ENCODE results near the gene HAUS8.
"Not testable (repeated sequence)": the region's sequence is repeated elsewhere in the genome, so short reads cannot be mapped to it uniquely, and the experiment has no call there.

The HAUS8 gene

GRCh38 chr19:17098326-17098725, 23.1 kb upstream of the HAUS8 start:
- no peak for DNase-seq

DNA sequence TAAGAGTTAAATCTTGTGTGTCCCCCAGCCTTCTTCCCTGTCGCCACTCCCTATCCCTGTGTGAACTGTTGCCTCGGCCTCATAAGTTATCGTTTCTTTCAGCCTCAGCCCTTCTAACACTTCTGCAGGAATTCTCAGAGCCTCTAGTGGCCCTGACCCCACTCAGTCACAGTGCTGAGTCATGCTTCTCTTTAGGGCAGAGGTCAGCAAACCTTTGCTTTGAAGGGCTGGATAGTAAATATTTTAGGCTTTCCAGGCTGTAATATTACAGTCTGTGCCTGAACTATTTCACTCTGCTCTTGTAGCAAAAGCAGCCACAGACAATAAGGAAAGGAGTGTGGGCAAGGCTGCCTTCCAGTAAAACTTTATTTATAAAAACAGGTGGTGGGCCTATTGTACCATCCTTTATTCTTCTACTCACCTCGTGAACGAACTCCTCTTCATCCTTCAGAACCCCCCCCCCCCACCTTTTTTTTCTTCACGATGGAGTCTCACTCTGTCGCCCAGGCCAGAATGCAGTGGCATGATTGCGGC, 22.4 kb upstream of the HAUS8 start:
- no peak for DNase-seq

GRCh38 chr19:17095141-17095919, 20.1 kb upstream of the HAUS8 start:
- DNase-seq: no peak

DNA sequence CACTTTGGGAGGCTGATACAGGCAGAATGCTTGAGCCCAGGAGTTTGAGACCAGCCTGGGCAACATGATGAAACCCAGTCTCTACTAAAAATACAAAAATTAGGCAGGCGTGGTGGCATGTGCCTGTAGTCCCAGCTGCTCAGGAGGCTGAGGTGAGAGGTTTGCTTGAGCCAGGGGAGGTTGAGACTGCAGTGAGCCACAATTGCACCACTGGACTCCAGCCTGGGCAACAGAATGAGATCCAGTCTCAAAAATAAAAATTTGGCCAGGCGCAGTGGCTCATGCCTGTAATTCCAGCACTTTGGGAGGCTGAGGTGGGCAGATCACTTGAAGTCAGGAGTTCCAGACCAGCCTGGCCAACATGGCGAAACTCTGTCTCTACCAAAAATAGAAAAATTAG, 19.4 kb upstream of the HAUS8 start:
- DNase-seq: not testable (repeated sequence)

GRCh38 chr19:17092696-17093095, 17.4 kb upstream of the HAUS8 start:
- DNase-seq: no peak

DNA sequence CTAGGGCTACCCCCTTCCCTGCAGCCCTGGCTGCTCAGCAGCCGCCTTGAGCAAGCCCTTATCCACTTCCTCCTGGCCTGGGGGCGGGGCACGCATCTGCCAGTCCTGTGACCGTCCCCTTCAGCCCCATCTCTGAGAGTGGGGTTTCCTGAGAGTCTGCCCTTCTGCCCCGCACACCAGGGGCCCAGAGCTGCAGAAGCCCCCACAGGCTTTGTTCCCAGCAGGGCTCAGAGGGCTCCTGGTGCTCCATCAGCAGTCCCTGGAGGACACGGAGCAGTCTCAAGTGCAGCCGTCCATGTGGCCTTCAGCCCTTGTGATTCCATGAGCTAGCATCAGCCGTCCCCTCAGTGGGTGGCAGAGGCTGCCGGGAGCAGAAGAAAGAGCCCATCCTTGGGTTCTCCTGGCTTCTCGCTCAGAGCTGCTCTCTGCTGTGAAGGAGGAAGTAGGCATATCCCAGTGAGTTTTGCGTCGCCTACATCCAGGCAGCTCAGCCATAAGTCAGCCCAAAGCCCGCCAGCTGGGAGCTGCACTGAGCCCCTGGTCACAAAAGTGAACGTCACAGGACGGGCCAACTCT, 16.6 kb upstream of the HAUS8 start:
- DNase-seq: no peak

DNA sequence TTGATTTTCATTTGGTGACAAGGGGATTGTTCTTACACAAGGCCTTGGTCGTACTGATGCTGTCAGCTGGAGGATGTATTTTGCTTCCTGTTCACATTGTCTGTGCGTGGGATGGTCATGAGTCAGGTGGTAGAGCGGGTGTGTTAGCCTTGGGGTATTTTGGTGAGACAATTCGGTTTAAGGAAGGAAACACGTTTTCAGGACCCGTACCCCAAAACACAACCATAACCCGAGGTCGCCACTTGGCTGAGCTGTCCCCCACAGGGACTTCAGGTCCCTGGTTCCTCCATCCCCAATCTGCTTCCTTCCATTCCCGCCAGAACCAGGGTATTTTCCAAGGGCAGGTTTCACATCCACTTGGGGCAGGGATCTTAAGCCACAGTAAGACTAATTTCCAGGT, 15.3 kb upstream of the HAUS8 start:
- no peak for DNase-seq

DNA sequence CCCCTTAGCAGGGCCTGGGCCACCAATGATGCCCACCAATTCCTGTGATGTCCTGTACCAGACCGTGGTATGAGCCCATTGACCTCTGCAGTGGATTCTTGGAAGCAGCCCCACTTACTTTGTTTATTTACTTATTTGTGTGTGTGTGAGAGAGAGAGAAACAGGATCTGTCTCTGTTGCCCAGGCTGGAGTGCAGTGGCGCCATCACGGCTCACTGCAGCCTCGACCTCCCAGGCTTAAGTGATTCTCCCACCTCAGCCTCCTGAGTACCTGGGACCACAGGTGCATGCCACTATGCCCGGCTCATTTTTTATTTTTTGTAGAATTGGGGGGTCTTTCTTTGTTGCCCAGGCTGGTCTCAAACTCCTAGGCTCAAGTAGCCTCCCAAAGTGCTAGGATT, 13.3 kb upstream of the HAUS8 start:
- DNase-seq: no peak

- DNase-seq: no peak
Measured at GRCh38 chr19:17086834-17087233, 11.6 kb upstream of the HAUS8 start.

DNA sequence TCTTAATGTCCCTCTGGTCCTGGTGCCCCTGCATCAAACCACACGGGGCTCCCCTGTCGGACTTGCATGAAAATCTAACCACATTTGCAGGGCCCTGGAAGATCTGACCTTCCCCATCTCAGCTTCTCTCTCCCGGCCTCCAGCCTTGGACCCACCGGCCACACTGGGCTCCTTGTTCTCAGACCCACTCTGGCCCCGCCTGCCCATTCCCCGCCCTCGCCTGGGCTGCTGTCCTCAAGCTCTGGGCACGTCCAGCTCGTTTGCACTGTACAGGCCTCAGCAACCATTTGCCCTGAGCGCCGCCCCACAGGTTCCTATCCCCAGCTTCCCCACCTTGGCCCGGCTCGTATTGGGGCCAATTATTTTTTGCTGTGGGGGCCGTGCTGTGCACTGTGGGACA, 10.9 kb upstream of the HAUS8 start:
- no peak for DNase-seq

DNA sequence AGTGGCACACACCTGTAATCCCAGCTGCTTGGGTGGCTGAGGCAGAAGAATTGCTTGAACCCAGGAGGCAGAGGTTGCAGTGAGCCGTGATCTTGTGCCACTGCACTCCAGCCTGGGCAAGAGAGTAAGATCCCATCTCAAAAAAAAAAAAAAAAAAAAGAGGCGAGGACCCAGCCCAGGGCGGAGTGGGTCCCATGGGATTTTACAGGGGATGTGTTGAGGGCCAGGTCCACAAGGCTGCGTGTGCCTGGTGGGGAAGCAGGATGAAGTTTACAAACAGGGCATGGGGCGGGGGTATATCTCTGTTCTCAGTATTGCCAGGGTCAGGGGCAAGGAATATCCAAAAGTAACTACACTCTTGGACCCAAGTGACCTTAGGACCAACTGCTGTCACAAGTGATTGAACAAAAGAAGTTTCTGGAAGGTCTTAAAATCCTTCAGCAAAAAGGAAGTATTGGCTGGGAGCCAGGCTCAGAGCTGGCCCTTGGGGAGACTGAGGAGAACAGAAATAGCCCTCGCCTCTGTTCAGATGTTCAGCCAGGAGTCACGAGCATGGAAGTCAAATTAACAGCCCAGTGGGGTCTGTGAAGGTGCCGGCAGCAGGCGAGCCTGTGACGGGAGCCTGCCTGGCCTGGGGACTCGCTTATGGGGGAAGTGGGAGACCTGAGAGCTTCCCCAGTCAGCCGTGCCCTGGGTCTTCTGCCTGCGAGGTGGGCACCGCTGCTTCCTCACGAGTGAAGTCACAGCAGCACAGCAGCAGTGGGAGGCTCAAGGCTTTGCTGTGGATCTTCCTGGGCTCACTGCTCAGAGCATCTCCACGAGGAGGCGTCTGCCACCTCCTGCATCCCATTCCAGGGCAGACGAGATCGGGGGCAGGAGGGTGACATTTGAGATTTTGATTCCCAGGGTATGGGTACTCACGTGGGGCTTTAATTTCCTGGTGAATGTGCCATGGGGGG, 6.7 kb upstream of the HAUS8 start:
- DNase-seq: no peak

- DNase-seq: no peak
Measured at GRCh38 chr19:17080440-17080801, 5.2 kb upstream of the HAUS8 start.

DNA sequence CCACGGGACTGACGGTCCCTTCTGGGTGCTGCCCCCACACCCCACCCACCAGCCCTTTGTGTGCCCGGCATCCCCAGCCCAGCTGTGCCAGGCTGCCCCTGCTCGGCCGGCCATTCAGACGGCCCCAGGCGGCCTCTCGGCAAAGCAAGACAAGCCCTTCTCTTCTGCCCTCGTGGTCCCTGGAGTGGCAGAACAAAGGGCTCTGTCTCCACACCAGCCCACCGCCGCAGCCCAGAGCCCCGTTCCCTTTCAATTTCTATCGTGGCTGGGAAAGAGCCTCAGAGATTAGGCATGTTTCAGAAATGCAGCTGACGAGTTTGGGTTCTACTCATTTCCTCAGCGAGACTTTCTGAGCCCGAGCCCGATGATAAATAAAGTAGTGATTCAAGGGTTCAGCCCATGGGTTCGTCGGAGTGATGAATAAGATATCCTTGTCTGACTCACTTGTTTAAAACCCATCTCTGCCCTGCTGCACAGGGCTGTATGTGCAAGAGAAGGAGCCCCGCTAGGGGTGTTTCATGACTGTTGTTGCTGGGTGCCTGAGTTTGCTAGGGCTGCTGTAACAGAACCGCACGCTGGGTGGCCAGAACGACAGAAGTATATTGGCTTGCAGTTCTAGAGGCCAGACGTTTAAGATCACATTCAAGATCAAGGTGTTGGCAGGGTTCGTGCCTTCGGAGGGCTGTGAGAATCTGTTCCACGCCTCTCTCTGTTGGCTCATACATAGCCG, 4.6 kb upstream of the HAUS8 start:
- DNase-seq: peak; percentile 87

DNA sequence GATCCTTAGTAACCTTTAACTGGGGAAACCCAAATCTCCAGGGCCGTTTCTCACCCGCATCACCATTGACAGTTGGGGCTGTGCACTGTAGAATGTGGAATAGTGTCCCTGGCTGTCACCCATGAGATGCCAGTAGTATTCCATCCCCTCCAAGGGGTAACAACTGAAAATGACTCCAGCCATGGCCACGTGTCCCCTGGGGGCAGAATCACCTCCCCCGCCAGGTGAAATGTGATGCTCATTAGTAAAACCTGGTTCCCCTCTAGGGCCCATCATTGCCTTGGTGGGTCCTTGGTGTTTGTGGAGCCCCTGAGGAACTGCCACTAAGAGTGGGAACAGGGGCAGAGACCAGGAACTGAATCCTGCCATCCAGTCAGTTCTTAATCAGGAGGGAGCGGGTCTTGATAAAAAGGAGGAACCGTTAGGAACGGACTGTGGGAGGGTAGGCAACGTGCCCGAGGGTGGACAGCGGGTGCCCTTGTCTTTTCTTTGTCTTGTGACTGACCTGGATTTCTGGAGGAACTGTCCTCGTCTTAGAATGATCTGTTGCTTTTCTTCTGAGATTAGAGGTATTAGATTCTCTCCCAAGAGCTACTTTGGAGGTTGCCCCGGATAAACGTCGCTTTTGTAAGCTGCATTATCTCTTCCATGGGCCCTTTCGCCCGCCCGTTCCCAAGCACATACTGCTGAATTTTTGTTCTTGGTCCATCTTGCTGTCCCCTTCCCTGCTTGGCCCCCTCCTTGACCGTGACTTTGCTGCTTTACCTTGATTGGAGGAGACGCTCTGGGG, 3.9 kb upstream of the HAUS8 start:
- DNase-seq: peak; percentile 83

GRCh38 chr19:17078036-17078919, 3.0 kb upstream of the HAUS8 start:
- DNase-seq: peak; percentile 21

DNA sequence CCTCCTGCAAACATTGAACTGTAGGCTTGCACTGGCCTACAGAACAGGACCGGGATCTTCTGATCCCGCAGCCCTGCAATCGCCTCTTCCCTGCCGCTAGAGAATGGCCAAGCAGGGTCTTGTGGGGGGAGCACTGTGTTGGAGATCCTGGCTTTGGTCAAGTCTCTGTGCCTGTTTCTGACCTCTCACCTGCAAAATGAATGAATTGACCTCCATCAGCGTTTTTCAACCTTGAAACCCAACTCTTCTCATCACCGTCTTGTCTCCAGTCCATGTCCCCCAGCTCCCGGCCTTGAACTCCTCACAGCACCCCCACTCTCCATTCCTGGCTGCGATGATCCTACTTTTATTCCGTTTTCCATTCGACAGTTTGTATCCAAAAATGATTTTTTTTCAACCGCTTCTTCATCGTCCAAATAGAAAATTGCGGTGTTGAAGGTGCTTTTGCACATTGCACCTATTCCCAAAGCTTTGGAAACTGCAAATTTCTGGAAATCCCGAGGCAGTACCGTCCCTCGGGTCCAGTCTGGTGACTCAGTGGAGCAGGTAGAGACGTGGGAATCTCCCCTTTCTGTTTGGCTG, 2.3 kb upstream of the HAUS8 start:
- DNase-seq: no peak

DNA sequence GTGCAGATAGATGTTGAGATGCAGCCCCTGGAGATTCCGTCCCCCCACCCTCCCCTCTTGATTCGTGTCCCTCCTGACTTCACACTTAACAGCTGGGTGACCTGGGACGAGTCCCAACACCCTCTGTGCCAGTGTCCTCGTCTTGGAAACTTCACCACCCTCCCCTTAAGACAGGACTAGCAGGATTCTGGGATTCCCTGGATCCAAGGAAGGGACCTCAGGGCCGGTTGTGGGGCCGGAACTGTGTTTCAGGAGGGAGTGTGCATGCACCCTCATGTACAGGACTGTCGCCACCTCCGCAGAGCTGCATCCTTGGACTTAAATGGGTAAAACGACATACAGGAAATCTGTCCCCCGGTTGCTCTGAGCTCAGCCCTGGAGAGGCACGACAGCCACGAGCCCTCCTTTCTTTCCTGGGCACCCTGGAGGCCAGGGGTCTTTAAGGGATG, 1.3 kb upstream of the HAUS8 start:
- DNase-seq: peak; percentile 42

DNA sequence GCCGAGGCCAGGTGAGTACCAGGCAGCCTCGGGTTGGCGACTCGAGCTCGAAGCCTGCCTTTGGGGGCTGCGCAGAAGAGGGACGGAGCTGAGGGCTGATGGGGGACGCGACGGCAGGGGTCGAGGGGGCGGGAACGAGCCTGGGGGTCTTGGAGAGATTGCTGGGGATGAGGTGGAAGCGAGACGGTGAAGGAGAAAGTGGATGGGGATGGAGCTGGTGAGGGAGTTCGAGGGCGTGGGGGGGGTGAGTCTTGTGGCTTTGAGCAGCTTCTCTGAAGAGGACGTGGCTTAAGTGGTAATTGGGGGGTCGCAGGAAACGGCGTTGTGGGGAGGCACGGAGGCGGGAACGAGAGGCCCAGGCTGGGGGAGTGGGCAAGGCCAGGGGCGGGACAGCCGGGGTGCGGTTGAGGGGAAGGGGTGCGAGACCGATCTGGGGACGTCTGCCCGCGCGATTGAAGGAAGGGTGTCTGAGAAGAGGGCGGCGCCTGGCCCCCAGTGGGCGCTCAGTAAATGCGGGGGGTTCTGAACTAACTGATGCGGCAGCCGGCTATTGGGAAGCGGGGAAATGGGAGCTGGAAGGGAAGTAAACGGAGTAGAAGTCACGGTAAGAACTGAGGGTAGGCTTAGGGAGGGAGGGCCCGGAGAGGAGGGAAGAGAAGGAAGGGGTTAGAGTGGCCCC, 751 bp upstream of the HAUS8 start:
- peak; percentile 63 for DNase-seq

DNA sequence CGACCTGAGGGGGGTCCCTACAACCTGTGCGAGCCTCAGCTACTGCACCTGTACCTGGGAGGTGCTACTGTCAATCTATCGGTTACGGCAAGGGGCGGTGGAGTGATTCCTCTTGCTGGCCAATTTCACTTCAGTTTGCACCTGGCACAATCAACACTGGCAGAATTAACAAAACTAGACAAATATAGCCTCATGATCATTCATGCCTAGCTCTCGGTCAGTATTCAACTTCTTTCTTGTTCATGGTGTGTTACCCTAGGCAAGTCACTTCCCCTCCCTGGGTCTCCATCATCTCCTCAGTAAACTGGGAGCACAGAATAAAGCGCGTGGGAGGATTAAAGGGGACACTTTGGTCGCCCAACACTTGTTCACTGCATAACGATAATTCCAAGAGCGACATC, 618 bp downstream of the HAUS8 start:
- DNase-seq: no peak

All from retina (tissue), 1 donor.